Left ventricle myocardium superior (tissue), 1 donor: Measurements from ENCODE around the gene MAPKAPK5. TPM values are rescaled to one million over a fixed set of nuclear protein-coding genes. Genes with fewer than 3 reads are reported as not detected.

Experiments
- ATAC-seq: fragments of 200-7000 bp; cut with Tn5 transposase; one replicate; pipeline ENCODE4 v1.9.1; 2020; ENCODE audit warnings: mild to moderate bottlenecking, moderate library complexity
- DNase-seq: peaks from one replicate; pipeline ENCODE4 v3.0.0-alpha.2; 2020
- intact Hi-C: fragments of 100-400 bp; cut with micrococcal nuclease; formaldehyde crosslinking; loops from one replicate; pipeline ENCODE4 v1.11.0; 2022
- total RNA-seq: library from RNA; stranded (reverse); fragmentation: NEBNext Ultra II Directional; extraction: Animal tissue kit (Norgen Biotek cat#: 25700); gene quantifications from one replicate; pipeline ENCODE4 v1.2.1, GENCODE V29; 2021
- donor health status: DM: no; HTN: yes; CAD: no; lungs with severe emphysema.

The MAPKAPK5 gene
- total RNA-seq, 1 donor from 2014 or later = 24.8 TPM

DNA sequence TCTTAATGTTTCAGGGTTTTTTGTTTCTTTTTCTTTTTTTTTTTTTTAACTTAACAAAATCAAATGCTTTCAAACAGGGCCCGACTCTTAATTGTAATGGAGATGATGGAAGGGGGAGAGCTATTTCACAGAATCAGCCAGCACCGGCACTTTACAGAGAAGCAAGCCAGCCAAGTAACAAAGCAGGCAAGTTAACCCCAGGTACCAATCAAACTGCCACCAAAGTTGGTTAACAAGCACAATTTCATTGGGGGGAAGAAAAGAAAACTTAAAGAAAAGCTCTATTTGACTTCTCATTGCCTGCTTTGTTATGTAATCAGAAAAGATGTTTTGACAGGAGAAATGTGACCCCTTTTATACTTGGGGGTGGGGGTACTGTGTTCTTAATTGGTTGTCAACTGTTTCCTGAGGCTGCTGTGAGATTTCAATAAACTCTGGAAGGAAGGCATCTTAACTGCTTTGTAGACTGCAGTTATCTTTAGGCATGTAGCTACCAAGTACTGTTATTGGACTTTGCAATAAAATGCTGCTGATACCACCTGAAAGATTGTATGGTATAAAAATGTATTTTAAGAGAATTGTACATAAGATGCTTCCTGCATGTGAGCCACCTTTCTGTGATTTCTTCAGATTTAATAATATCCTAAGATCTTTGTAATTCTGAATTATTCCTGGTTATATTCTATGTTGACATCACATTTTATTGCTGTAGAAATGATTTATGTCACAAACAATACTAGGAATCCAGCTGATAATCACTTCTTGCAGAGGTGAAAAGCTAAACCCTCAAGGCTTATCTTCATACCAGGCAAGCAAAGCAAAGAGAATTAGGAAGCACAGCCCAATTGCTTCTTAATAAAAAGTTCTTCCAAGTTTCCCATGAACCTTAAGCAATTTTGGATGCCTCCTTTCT, 26.9 kb downstream of the MAPKAPK5 start:
- ATAC-seq (no peak), DNase-seq (no peak)
- intact Hi-C loops = no loop called here

DNA sequence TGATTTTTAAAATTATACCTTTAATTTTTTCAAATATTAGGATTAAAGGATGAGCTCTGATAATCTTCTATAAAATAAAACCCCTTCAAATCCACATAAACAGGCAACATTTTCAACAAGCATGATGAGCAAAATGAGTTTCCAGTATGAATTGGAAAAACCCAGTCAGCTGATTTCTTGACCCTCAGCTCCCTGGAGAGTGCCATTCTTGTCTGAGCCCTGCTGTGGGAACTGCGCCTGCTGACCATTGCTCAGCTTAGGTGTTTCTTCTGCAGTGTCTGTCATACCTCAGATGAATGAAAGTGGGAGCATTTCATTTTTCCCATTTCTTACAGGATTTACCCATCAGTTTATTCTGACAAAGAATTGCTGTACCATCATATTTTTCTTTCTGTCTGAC, 27.6 kb downstream of the MAPKAPK5 start:
- DNase-seq = no peak
- intact Hi-C loops = no loop called here
- no peak for ATAC-seq

- ATAC-seq = no peak
- DNase-seq = no peak
- intact Hi-C loops = no loop called here
Measured at GRCh38 chr12:111870216-111870615, 28.2 kb downstream of the MAPKAPK5 start.

- ATAC-seq (no peak), DNase-seq (no peak)
- intact Hi-C loops = no loop called here
Measured at GRCh38 chr12:111870706-111871105, 28.7 kb downstream of the MAPKAPK5 start.

DNA sequence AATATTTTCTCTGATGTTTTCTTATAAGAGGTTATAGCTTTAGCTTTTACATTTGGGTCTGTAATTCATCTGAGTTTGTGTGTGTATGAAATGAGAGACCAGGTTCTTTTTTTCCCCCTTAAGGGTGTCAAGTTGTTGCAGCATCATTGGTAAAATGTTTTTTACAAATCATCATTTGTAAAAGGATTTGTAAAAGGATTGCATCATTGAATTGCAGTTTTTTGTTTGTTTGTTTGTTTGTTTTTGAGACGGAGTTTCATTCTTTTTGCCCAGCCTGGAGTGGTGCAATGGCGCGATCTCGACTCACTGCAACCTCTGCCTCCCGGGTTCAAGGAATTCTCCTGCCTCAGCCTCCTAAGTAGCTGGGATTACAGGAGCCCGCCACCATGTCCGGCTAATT, 31.1 kb downstream of the MAPKAPK5 start:
- DNase-seq (no peak), ATAC-seq (no peak)
- intact Hi-C loops = no loop called here

GRCh38 chr12:111881716-111882115, 39.7 kb downstream of the MAPKAPK5 start:
- ATAC-seq (no peak), DNase-seq (no peak)
- intact Hi-C loops = no loop called here

- ATAC-seq (peak; percentile 57), DNase-seq (no peak)
- intact Hi-C loops = no loop called here
Measured at GRCh38 chr12:111886662-111887545, 44.9 kb downstream of the MAPKAPK5 start.

DNA sequence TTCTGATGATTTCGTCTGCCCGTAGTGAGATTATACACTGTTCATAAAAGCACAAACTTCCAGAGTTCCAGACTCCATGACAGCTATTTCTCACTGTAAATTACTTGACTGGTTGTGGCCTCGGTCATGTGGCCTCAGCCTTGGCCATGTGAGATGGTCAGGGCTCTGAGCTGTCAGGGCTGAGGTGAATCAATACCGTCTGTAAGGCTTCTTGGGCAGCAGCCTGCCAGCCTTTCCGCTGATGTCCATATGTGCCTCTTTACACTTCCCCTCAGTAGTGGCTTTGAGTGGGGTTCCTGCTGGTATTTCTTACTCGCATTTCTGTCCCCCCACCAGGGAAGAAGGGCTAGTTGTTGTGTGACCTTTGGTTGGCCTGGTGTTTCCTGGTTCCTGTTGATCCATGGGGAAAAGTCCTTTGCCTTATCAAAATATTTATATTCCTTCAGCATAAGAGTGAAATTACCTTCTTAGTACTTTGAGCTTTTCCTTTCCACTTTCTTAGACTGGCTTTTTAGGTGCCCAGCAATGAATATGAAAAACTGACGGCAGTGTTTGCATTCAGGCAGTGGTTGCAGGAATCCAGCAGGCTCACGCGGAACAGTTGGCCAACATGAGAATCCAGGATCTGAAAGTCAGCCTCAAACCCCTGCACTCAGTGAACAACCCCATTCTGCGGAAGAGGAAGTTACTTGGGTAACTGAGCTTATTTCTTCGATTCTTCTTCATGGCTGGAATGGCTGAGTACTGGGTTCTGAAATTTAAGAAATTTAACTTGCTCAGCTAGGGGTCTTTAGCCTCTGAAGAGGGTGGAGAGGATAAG, 46.1 kb downstream of the MAPKAPK5 start:
- intact Hi-C loops = no loop called here
- ATAC-seq = no peak
- DNase-seq = no peak

DNA sequence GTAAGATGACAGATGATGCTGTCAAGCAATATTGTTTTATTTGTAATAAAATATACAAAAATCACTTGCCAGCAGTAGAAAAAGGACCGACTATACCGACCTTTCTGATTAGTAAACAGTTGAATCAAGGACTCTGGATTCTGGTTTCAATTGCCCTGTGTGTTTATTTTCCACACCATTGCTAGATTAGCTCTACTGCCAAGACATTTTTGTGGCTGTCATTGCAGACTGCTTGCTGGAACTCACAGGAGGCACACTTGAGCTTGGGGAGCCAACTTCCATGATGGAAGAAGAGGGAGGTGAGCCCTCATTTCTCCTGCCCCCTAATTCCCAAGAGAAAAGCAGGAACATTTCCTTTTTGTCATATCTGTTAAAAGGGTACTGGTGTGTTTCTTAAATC, 51.3 kb downstream of the MAPKAPK5 start:
- intact Hi-C loops = no loop called here
- DNase-seq = no peak
- ATAC-seq = peak; percentile 44

DNA sequence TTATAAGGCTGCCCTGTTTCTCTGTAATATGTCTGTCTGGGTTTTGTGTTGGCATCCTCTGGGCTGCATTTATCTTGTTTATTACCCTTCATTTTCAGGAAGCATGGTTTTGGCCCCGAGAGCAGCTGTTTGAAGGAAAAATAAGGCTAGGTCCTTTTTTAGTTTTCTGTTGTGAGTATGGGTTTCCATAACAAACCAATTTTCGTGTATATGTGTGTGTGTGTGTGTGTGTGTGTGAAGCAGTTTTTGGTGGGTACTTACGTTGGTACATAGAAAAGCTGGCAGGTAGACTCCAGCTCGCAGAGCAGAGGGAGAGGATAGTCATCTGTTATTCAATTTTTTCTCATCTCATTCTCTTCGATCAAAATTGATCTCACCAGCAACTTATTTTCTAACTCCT, 52.5 kb downstream of the MAPKAPK5 start:
- ATAC-seq (no peak), DNase-seq (no peak)
- intact Hi-C loops = no loop called here

- ATAC-seq (no peak), DNase-seq (no peak)
- intact Hi-C loops = no loop called here
Measured at GRCh38 chr12:111901182-111901581, 59.2 kb downstream of the MAPKAPK5 start.

- DNase-seq (no peak), ATAC-seq (peak; percentile 37)
- intact Hi-C loops = no loop called here
Measured at GRCh38 chr12:111904446-111904975, 62.5 kb downstream of the MAPKAPK5 start.

DNA sequence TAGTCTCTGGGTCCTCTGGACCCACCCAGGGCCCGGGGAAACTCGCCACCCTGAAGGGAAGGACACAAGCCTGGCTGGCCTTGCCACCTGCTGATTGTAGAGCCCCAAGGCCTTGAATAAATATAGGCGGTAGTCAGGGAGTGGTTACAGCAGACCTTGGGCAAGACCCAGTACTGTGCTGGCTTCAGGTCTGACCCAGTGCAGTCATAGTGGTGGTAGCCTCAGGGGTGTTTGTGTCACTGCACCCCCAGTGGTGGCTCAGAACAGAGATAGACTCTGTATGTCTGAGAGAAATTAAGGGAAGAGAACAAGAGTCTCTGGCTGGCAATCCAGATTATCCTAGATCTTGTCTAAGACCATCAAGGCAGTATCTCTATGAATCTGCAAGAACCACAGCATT, 63.5 kb downstream of the MAPKAPK5 start:
- intact Hi-C loops = no loop called here
- DNase-seq = no peak
- no peak for ATAC-seq

GRCh38 chr12:111907740-111908139, 65.7 kb downstream of the MAPKAPK5 start:
- DNase-seq (no peak), ATAC-seq (no peak)
- intact Hi-C loops = no loop called here

GRCh38 chr12:111925171-111925570, 83.1 kb downstream of the MAPKAPK5 start:
- ATAC-seq (no peak), DNase-seq (no peak)
- intact Hi-C loops = no loop called here

GRCh38 chr12:111926631-111927030, 84.6 kb downstream of the MAPKAPK5 start:
- ATAC-seq (no peak), DNase-seq (no peak)
- intact Hi-C loops = no loop called here

GRCh38 chr12:111927346-111927745, 85.3 kb downstream of the MAPKAPK5 start:
- ATAC-seq (no peak), DNase-seq (no peak)
- intact Hi-C loops = no loop called here

GRCh38 chr12:111932241-111932640, 90.2 kb downstream of the MAPKAPK5 start:
- ATAC-seq (no peak), DNase-seq (no peak)
- intact Hi-C loops = no loop called here

GRCh38 chr12:111936869-111937268, 94.8 kb downstream of the MAPKAPK5 start:
- ATAC-seq (peak; percentile 9), DNase-seq (no peak)
- intact Hi-C loops = no loop called here
